ENCODE data around the gene ABCC1. TPM values are rescaled to one million over a fixed set of nuclear protein-coding genes. Genes with fewer than 3 reads are reported as not detected.

Gene ABCC1
- total and polyA plus RNA-seq, 2 donors from 2014 or later, result 4.6 to 29.7 TPM

GRCh38 chr16:16073001-16073545, 123.7 kb downstream of the ABCC1 start:
- intact Hi-C loops (cut with DNase I), result no loop called here
- H3K27me3 ChIP-seq (ENCODE audit: control insufficient read depth, insufficient read depth, low read length), result no peaks in the 10 kb centered on the region
- no peaks in the 10 kb centered on the region for H3K9me3 ChIP-seq (ENCODE audit: control insufficient read depth in 2 of 3, insufficient read depth in 1 of 3, low read length in 3 of 3)
- TF ChIP-seq CTCF (IDR thresholded peaks at IDR 0.05; ENCODE audit: borderline replicate concordance, extremely low read depth, insufficient read depth), result no peak
- H3K9ac ChIP-seq (ENCODE audit: low read length in 3 of 3), result no peak overlapping the region
- no peak overlapping the region for H3K27ac ChIP-seq (ENCODE audit: low read depth in 2 of 2, low read length in 2 of 2)
- FAIRE-seq (no peak), DNase-seq (no peak)
- H3K4me1 ChIP-seq (ENCODE audit: control insufficient read depth in 2 of 3, insufficient read depth in 2 of 3, low read depth in 1 of 3, low read length in 3 of 3), result peaks cover 0 to 16% (median 7%) of the 10 kb centered on the region in 3 donors
- no peak overlapping the region for H3K4me3 ChIP-seq (ENCODE audit: low read length in 3 of 3)
- H3K36me3 ChIP-seq (ENCODE audit: control insufficient read depth in 2 of 3, insufficient read depth in 3 of 3, low read length in 3 of 3), result peaks cover 0 to 6% (median 2%) of the 10 kb centered on the region in 3 donors

- peak overlapping the region; percentile 26 to 43 for H3K27ac ChIP-seq (ENCODE audit: low read depth in 2 of 2, low read length in 2 of 2)
- peaks cover 0 to 7% (median 2%) of the 10 kb centered on the region in 3 donors for H3K36me3 ChIP-seq (ENCODE audit: control insufficient read depth in 2 of 3, insufficient read depth in 3 of 3, low read length in 3 of 3)
- no peaks in the 10 kb centered on the region for H3K27me3 ChIP-seq (ENCODE audit: control insufficient read depth, insufficient read depth, low read length)
- no peak for TF ChIP-seq CTCF (IDR thresholded peaks at IDR 0.05; ENCODE audit: borderline replicate concordance, extremely low read depth, insufficient read depth)
- H3K4me3 ChIP-seq (ENCODE audit: low read length in 3 of 3), result no peak overlapping the region
- intact Hi-C loops (cut with DNase I), result no loop called here
- FAIRE-seq, result no peak
- H3K4me1 ChIP-seq (ENCODE audit: control insufficient read depth in 2 of 3, insufficient read depth in 2 of 3, low read depth in 1 of 3, low read length in 3 of 3), result peaks cover 0 to 16% (median 7%) of the 10 kb centered on the region in 3 donors
- H3K9me3 ChIP-seq (ENCODE audit: control insufficient read depth in 2 of 3, insufficient read depth in 1 of 3, low read length in 3 of 3), result no peaks in the 10 kb centered on the region
- peak; percentile 73 to 87 (median 81) for DNase-seq
- peak overlapping the region in 1 of 3 donors; percentile 26 for H3K9ac ChIP-seq (ENCODE audit: low read length in 3 of 3)
These were observed 124.8 kb downstream of the ABCC1 start for GRCh38 chr16:16073891-16074881.

GRCh38 chr16:16075488-16076422, 126.3 kb downstream of the ABCC1 start:
- Histone ChIP-seq H3K27ac (ENCODE audit: low read depth in 2 of 2, low read length in 2 of 2) (peak overlapping the region in 1 of 2 donors; percentile 25), H3K36me3 (ENCODE audit: control insufficient read depth in 2 of 3, insufficient read depth in 3 of 3, low read length in 3 of 3) (peaks cover 0 to 14% (median 2%) of the 10 kb centered on the region in 3 donors), H3K9ac (ENCODE audit: low read length in 3 of 3) (no peak overlapping the region), H3K4me1 (ENCODE audit: control insufficient read depth in 2 of 3, insufficient read depth in 2 of 3, low read depth in 1 of 3, low read length in 3 of 3) (peaks cover 0 to 16% (median 7%) of the 10 kb centered on the region in 3 donors), H3K9me3 (ENCODE audit: control insufficient read depth in 2 of 3, insufficient read depth in 1 of 3, low read length in 3 of 3) (no peaks in the 10 kb centered on the region), H3K27me3 (ENCODE audit: control insufficient read depth, insufficient read depth, low read length) (no peaks in the 10 kb centered on the region), H3K4me3 (ENCODE audit: low read length in 3 of 3) (no peak overlapping the region)
- TF ChIP-seq CTCF (IDR thresholded peaks at IDR 0.05; ENCODE audit: borderline replicate concordance, extremely low read depth, insufficient read depth), result no peak
- no peak for FAIRE-seq
- peak in 1 of 5 donors; percentile 59 for DNase-seq
- intact Hi-C loops (cut with DNase I), result no loop called here

Measured in kidney (tissue), 14 donors.